ENCODE measurements around the gene RPL35. TPM values are rescaled to one million over a fixed set of nuclear protein-coding genes. Genes with fewer than 3 reads are reported as not detected.

RPL35 gene
- total RNA-seq, 4 donors from 2014 or later: 913 to 5,275 (median 2,170) TPM

- no peak overlapping the region for H3K27ac ChIP-seq
- DNase-seq: no peak
- no peak overlapping the region for H3K4me3 ChIP-seq
- H3K27me3 ChIP-seq: no peaks in the 10 kb centered on the region
- no peak for TF ChIP-seq CTCF (IDR thresholded peaks at IDR 0.05)
- no peak for TF ChIP-seq POLR2A (IDR thresholded peaks at IDR 0.05)
- intact Hi-C loops (cut with DNase I; ENCODE audit: low total_unique reads): no loop called here
- no peaks in the 10 kb centered on the region for H3K9me3 ChIP-seq
- no peaks in the 10 kb centered on the region for H3K4me1 ChIP-seq
- H3K36me3 ChIP-seq: no peaks in the 10 kb centered on the region
Measured at GRCh38 chr9:124887832-124888231, 26.1 kb upstream of the RPL35 start.

GRCh38 chr9:124886866-124887492, 25.2 kb upstream of the RPL35 start:
- TF ChIP-seq CTCF (IDR thresholded peaks at IDR 0.05) (no peak), POLR2A (IDR thresholded peaks at IDR 0.05) (no peak)
- intact Hi-C loops (cut with DNase I; ENCODE audit: low total_unique reads): no loop called here
- Histone ChIP-seq H3K36me3 (no peaks in the 10 kb centered on the region), H3K27me3 (no peaks in the 10 kb centered on the region), H3K4me1 (no peaks in the 10 kb centered on the region), H3K4me3 (no peak overlapping the region), H3K27ac (no peak overlapping the region), H3K9me3 (no peaks in the 10 kb centered on the region)
- no peak for DNase-seq

GRCh38 chr9:124886461-124886860, 24.7 kb upstream of the RPL35 start:
- intact Hi-C loops (cut with DNase I; ENCODE audit: low total_unique reads): no loop called here
- DNase-seq: no peak
- H3K4me3 ChIP-seq: no peak overlapping the region

GRCh38 chr9:124885551-124885950, 23.8 kb upstream of the RPL35 start:
- intact Hi-C loops (cut with DNase I; ENCODE audit: low total_unique reads): no loop called here
- Histone ChIP-seq H3K4me3 (no peak overlapping the region), H3K27me3 (no peaks in the 10 kb centered on the region), H3K36me3 (no peaks in the 10 kb centered on the region), H3K9me3 (no peaks in the 10 kb centered on the region), H3K4me1 (no peaks in the 10 kb centered on the region), H3K27ac (no peak overlapping the region)
- TF ChIP-seq CTCF (IDR thresholded peaks at IDR 0.05) (no peak), POLR2A (IDR thresholded peaks at IDR 0.05) (no peak)
- no peak for DNase-seq

More at GRCh38 chr9:124886461-124886860, 24.7 kb upstream of the RPL35 start:
- no peaks in the 10 kb centered on the region for H3K4me1 ChIP-seq
- no peaks in the 10 kb centered on the region for H3K9me3 ChIP-seq
- no peak overlapping the region for H3K27ac ChIP-seq
- TF ChIP-seq CTCF (IDR thresholded peaks at IDR 0.05) (no peak), POLR2A (IDR thresholded peaks at IDR 0.05) (no peak)
- H3K36me3 ChIP-seq: no peaks in the 10 kb centered on the region
- H3K27me3 ChIP-seq: no peaks in the 10 kb centered on the region

- DNase-seq: no peak
- no peak overlapping the region for H3K27ac ChIP-seq
- intact Hi-C loops (cut with DNase I; ENCODE audit: low total_unique reads): no loop called here
- H3K4me3 ChIP-seq: no peak overlapping the region
- H3K4me1 ChIP-seq: no peaks in the 10 kb centered on the region
- H3K36me3 ChIP-seq: no peaks in the 10 kb centered on the region
- no peaks in the 10 kb centered on the region for H3K27me3 ChIP-seq
- H3K9me3 ChIP-seq: no peaks in the 10 kb centered on the region
- TF ChIP-seq POLR2A (IDR thresholded peaks at IDR 0.05): no peak
Measured at GRCh38 chr9:124884376-124884775, 22.6 kb upstream of the RPL35 start.

GRCh38 chr9:124882231-124882630, 20.5 kb upstream of the RPL35 start:
- no peak overlapping the region for H3K27ac ChIP-seq
- no peak overlapping the region for H3K4me3 ChIP-seq
- DNase-seq: no peak
- H3K4me1 ChIP-seq: no peaks in the 10 kb centered on the region
- no peak for TF ChIP-seq POLR2A (IDR thresholded peaks at IDR 0.05)
- no peak for TF ChIP-seq CTCF (IDR thresholded peaks at IDR 0.05)
- H3K27me3 ChIP-seq: no peaks in the 10 kb centered on the region
- intact Hi-C loops (cut with DNase I; ENCODE audit: low total_unique reads): no loop called here
- no peaks in the 10 kb centered on the region for H3K36me3 ChIP-seq
- no peaks in the 10 kb centered on the region for H3K9me3 ChIP-seq
